Right lobe of liver (tissue), 6 donors: ENCODE measurements around the gene TIMP2. TPM values are rescaled to one million over a fixed set of nuclear protein-coding genes. Genes with fewer than 3 reads are reported as not detected.
"Not testable (repeated sequence)": the region's sequence is repeated elsewhere in the genome, so short reads cannot be mapped to it uniquely, and the experiment has no call there.

Source experiments
- ATAC-seq, 4 donors: fragments of 200-7000 bp; cut with Tn5 transposase; one replicate each; pipeline ENCODE4 v1.9.1; 2020; ENCODE audit warnings: mild to moderate bottlenecking in 4 of 4, moderate library complexity in 4 of 4
- DNase-seq, 3 donors: peaks; one replicate each; pipeline ENCODE4 v3.0.0-alpha.2; 2020
- H3K27ac ChIP-seq, 3 donors: fragments of 200-600 bp; one replicate each; pipeline ENCODE4 v1.8.0; 2022
- H3K27me3 ChIP-seq, 2 donors: fragments of 200-600 bp; one replicate each; pipeline ENCODE4 v1.8.0; 2022
- H3K36me3 ChIP-seq, 4 donors: fragments of 200-600 bp; sonication (generic) in 1 of 4; one replicate each; pipeline versions ENCODE4 v1.5.1 to v1.8.0; 2017 to 2022; ENCODE audit warnings: control low read depth in 1 of 4
- H3K4me1 ChIP-seq, 4 donors: fragments of 200-600 bp; sonication (generic) in 1 of 4; one replicate each; pipeline versions ENCODE4 v1.5.1 to v1.8.0; 2017 to 2022; ENCODE audit warnings: control low read depth in 1 of 4
- H3K4me3 ChIP-seq, 3 donors: fragments of 200-600 bp; one replicate each; pipeline ENCODE4 v1.8.0; 2022
- H3K9me3 ChIP-seq, 4 donors: fragments of 200-600 bp; sonication (generic) in 1 of 4; one replicate each; pipeline versions ENCODE4 v1.5.1 to v1.8.0; 2017 to 2022; ENCODE audit warnings: control low read depth in 1 of 4
- CTCF ChIP-seq, 4 donors: fragments of 200-600 bp in 3 of 4; fragments of 450-650 bp in 1 of 4; IDR thresholded peaks; one replicate each; pipeline versions ENCODE4 v1.5.1 to v1.8.0; 2016 to 2022; ENCODE audit warnings: antibody characterized with exemption in 4 of 4, mild to moderate bottlenecking in 2 of 4
- POLR2A ChIP-seq: fragments of 450-650 bp; IDR thresholded peaks from one replicate; pipeline ENCODE4 v1.6.1; 2017; ENCODE audit warnings: antibody characterized with exemption, mild to moderate bottlenecking
- WGBS: methylation state at CpG from one replicate; pipeline ENCODE4 v1.1.6; 2018; ENCODE audit warnings: low coverage, low lambda C conversion rate; ENCODE audit not compliant: insufficient coverage; ENCODE audit errors: missing lambda C conversion rate; 5-methylcytosine and 5-hydroxymethylcytosine counted together
- intact Hi-C, 2 donors: fragments of 100-400 bp; cut with DNase I; formaldehyde crosslinking; loops; one replicate each; pipeline versions ENCODE4 v1.11.2 to v1.14.1; 2022
- total RNA-seq, 6 experiments: library from RNA; depleted of rRNA in 2 of 6; stranded (reverse); fragments of >200 nt in 2 of 6; fragmentation: NEBNext Ultra II Directional in 3 of 6; extraction: Animal tissue kit (Norgen Biotek cat#: 25700) in 3 of 6; gene quantifications; one replicate each; pipeline versions ENCODE4 v1.1.0 to v1.2.4, GENCODE V29; 2016 to 2023
- donor health status: DM: no; HTN: yes; CAD: no.
- donor health status: DM: no; HTN: no; CAD: no.
- donor health status: DM: no; HTN: no; CAD: no.
- donor health status: DM: no; HTN: yes; CAD: no.
- donor health status: DM: no; HTN: yes; CAD: no.

Gene TIMP2
- total RNA-seq, 6 experiments from 2014 or later = 18.9 to 36.1 (median 26.7) TPM

- Histone ChIP-seq H3K27ac (peak overlapping the region in 1 of 3 donors; percentile 8), H3K4me3 (no peak overlapping the region), H3K9me3 (no peaks in the 10 kb centered on the region), H3K4me1 (no peaks in the 10 kb centered on the region), H3K36me3 (no peaks in the 10 kb centered on the region), H3K27me3 (no peaks in the 10 kb centered on the region)
- intact Hi-C loops = no loop called here
- TF ChIP-seq POLR2A (no peak), CTCF (IDR thresholded peaks at IDR 0.05) (no peak)
- 55% methylated on average over 7 of the region's 7 CpGs for WGBS
- ATAC-seq = peak in 1 of 4 donors; percentile 41
- no peak for DNase-seq
These were observed 20.9 kb upstream of the TIMP2 start for GRCh38 chr17:78946131-78946530.

- H3K4me1 ChIP-seq, ATAC-seq, H3K4me3 ChIP-seq, intact Hi-C loops, H3K36me3 ChIP-seq, H3K27me3 ChIP-seq, DNase-seq, H3K27ac ChIP-seq, H3K9me3 ChIP-seq: not testable (repeated sequence)
- WGBS = 91% methylated on average over 7 of the region's 12 CpGs
These were observed 20.3 kb upstream of the TIMP2 start for GRCh38 chr17:78945455-78945854.

GRCh38 chr17:78944956-78945355, 19.8 kb upstream of the TIMP2 start:
- intact Hi-C loops = no loop called here
- ATAC-seq (no peak), DNase-seq (no peak)
- H3K36me3 ChIP-seq = no peaks in the 10 kb centered on the region
- H3K9me3 ChIP-seq = no peaks in the 10 kb centered on the region
- no peak overlapping the region for H3K27ac ChIP-seq
- H3K4me3 ChIP-seq = no peak overlapping the region
- 70% methylated on average over 5 of the region's 10 CpGs for WGBS
- no peaks in the 10 kb centered on the region for H3K27me3 ChIP-seq
- no peaks in the 10 kb centered on the region for H3K4me1 ChIP-seq
- no peak for TF ChIP-seq CTCF (IDR thresholded peaks at IDR 0.05)
- no peak for TF ChIP-seq POLR2A

GRCh38 chr17:78944026-78944425, 18.8 kb upstream of the TIMP2 start:
- Histone ChIP-seq H3K4me1 (no peaks in the 10 kb centered on the region), H3K36me3 (no peaks in the 10 kb centered on the region), H3K27ac (no peak overlapping the region), H3K9me3 (no peaks in the 10 kb centered on the region), H3K27me3 (no peaks in the 10 kb centered on the region), H3K4me3 (no peak overlapping the region)
- TF ChIP-seq POLR2A (no peak), CTCF (IDR thresholded peaks at IDR 0.05) (no peak)
- DNase-seq (no peak), ATAC-seq (no peak)
- intact Hi-C loops = no loop called here
- 49% methylated on average over 3 of the region's 7 CpGs for WGBS

GRCh38 chr17:78940708-78941107, 15.5 kb upstream of the TIMP2 start:
- Histone ChIP-seq H3K9me3 (no peaks in the 10 kb centered on the region), H3K4me3 (no peak overlapping the region), H3K36me3 (no peaks in the 10 kb centered on the region), H3K27ac (no peak overlapping the region), H3K4me1 (no peaks in the 10 kb centered on the region), H3K27me3 (no peaks in the 10 kb centered on the region)
- DNase-seq = no peak
- no peak for ATAC-seq
- TF ChIP-seq CTCF (IDR thresholded peaks at IDR 0.05) (no peak), POLR2A (no peak)
- 61% methylated on average over 5 of the region's 6 CpGs for WGBS
- intact Hi-C loops = no loop called here
